Ishikawa (cell line): Measurements from ENCODE around the gene GFY.

Experiments
- CREB1 ChIP-seq: IDR thresholded peaks from 2 replicates; pipeline ENCODE4 v1.6.1; 2012; ENCODE audit warnings: low read depth
- EGR1 ChIP-seq: IDR thresholded peaks from 2 replicates; pipeline ENCODE4 v1.6.1; 2012
- EP300 ChIP-seq: IDR thresholded peaks from 2 replicates; pipeline ENCODE4 v1.6.1; 2012; ENCODE audit warnings: borderline replicate concordance
- NFIC ChIP-seq: IDR thresholded peaks from 2 replicates; pipeline ENCODE4 v1.6.1; 2012
- RAD21 ChIP-seq: IDR thresholded peaks from 2 replicates; pipeline ENCODE4 v1.6.1; 2012; ENCODE audit warnings: low read depth
- TAF1 ChIP-seq: IDR thresholded peaks from 2 replicates; pipeline ENCODE4 v1.6.1; 2012; ENCODE audit warnings: low read depth, mild to moderate bottlenecking
- YY1 ChIP-seq: IDR thresholded peaks from 2 replicates; pipeline ENCODE4 v1.6.1; 2012; ENCODE audit warnings: low read depth
- ZBTB7A ChIP-seq: IDR thresholded peaks from 2 replicates; pipeline ENCODE4 v1.6.1; 2012; ENCODE audit warnings: low read depth
- TF ChIP-seq, protein P1 (sequence below): IDR thresholded peaks from 2 replicates; pipeline ENCODE4 v1.6.1; 2012

- no peak for TF ChIP-seq NFIC
- no peak for TF ChIP-seq EP300
- no peak for TF ChIP-seq CREB1
- TF ChIP-seq TAF1: no peak
- no peak for TF ChIP-seq RAD21
- TF ChIP-seq, protein P1, sequence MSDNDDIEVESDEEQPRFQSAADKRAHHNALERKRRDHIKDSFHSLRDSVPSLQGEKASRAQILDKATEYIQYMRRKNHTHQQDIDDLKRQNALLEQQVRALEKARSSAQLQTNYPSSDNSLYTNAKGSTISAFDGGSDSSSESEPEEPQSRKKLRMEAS: no peak
- TF ChIP-seq EGR1: no peak
- no peak for TF ChIP-seq ZBTB7A
- no peak for TF ChIP-seq YY1
Measured at GRCh38 chr19:49440439-49441209, 15.4 kb downstream of the GFY start.
